Calu3 (cell line): ENCODE data around the gene STYXL1. TPM values are rescaled to one million over a fixed set of nuclear protein-coding genes. Genes with fewer than 3 reads are reported as not detected.

Source experiments
- BruUV-seq: library from RNA; stranded (reverse); fragments of 400-500 nt; replicated peaks from 2 replicates; lab custom pipeline; 2021; lab: Mats Ljungman, UMichigan
- CTCF ChIA-PET: fragments of 300-600 bp; sonication (Branson Sonifier 250); formaldehyde crosslinking; loops from one replicate; lab custom pipeline; 2022; ENCODE audit warnings: antibody characterized with exemption; lab: Charles Lee
- DNase-seq: peaks from one replicate; pipeline ENCODE4 v3.0.0; 2022
- H3K27ac Mint-ChIP-seq: one replicate; pipeline ENCODE4 v1.8.0; 2022; ENCODE audit warnings: mixed read lengths; ENCODE audit not compliant: unreplicated experiment
- H3K27me3 Mint-ChIP-seq: one replicate; pipeline ENCODE4 v1.8.0; 2022; ENCODE audit warnings: mixed read lengths; ENCODE audit not compliant: unreplicated experiment
- H3K36me3 Mint-ChIP-seq: one replicate; pipeline ENCODE4 v1.8.0; 2022; ENCODE audit warnings: mild to moderate bottlenecking, moderate library complexity, mixed read lengths; ENCODE audit not compliant: insufficient read depth, unreplicated experiment
- H3K4me1 Mint-ChIP-seq: one replicate; pipeline ENCODE4 v1.8.0; 2022; ENCODE audit warnings: mild to moderate bottlenecking, low read depth, mixed read lengths; ENCODE audit not compliant: unreplicated experiment
- H3K4me3 Mint-ChIP-seq: one replicate; pipeline ENCODE4 v1.8.0; 2022; ENCODE audit warnings: mild to moderate bottlenecking, low read depth, moderate library complexity, mixed read lengths; ENCODE audit not compliant: unreplicated experiment
- H3K9me3 Mint-ChIP-seq: one replicate; pipeline ENCODE4 v1.8.0; 2022; ENCODE audit warnings: low read depth, mixed read lengths; ENCODE audit not compliant: unreplicated experiment
- CTCF ChIP-seq: fragments of 200-600 bp; IDR thresholded peaks from one replicate; pipeline ENCODE4 v1.8.0; 2022; ENCODE audit warnings: antibody characterized with exemption; ENCODE audit not compliant: unreplicated experiment
- intact Hi-C: fragments of 100-400 bp; cut with micrococcal nuclease; formaldehyde crosslinking; loops from one replicate; pipeline ENCODE4 v1.10.0; 2022; ENCODE audit not compliant: unreplicated experiment
- total RNA-seq: library from RNA; stranded (reverse); gene quantifications from 2 replicates; pipeline ENCODE4 v1.2.3, GENCODE V29; 2022

STYXL1 gene
- total RNA-seq, 1 experiment from 2014 or later, result 39.9 TPM

GRCh38 chr7:76047305-76047810, 442 bp downstream of the STYXL1 start:
- intact Hi-C loops, result no loop called here
- Mint-ChIP-seq H3K9me3 (no peaks in the 10 kb centered on the region), H3K36me3 (peaks cover 36% of the 10 kb centered on the region), H3K27me3 (no peaks in the 10 kb centered on the region), H3K4me3 (peak overlapping the region; percentile 96), H3K4me1 (peaks cover 25% of the 10 kb centered on the region), H3K27ac (peak overlapping the region; percentile 91)
- TSS peak; percentile 92 for BruUV-seq
- no peak for DNase-seq
- no peak for TF ChIP-seq CTCF
- CTCF ChIA-PET, result interaction anchor here (0.7 to 1.0 kb wide), 2 partner anchors 22 to 215 kb away, joined by 3 to 4 read pairs; no protein-coding TSS in a partner anchor

- H3K4me1 Mint-ChIP-seq, result peaks cover 15% of the 10 kb centered on the region
- no peaks in the 10 kb centered on the region for H3K27me3 Mint-ChIP-seq
- no peak overlapping the region for H3K27ac Mint-ChIP-seq
- BruUV-seq, result no TSS peak
- no peak for TF ChIP-seq CTCF
- no peak for DNase-seq
- intact Hi-C loops, result no loop called here
- no peaks in the 10 kb centered on the region for H3K9me3 Mint-ChIP-seq
- CTCF ChIA-PET, result no interaction called here
- peaks cover 28% of the 10 kb centered on the region for H3K36me3 Mint-ChIP-seq
- no peak overlapping the region for H3K4me3 Mint-ChIP-seq
These were observed 3.4 kb downstream of the STYXL1 start for GRCh38 chr7:76044375-76044865.

- intact Hi-C loops, result no loop called here
- BruUV-seq, result no TSS peak
- H3K27me3 Mint-ChIP-seq, result no peaks in the 10 kb centered on the region
- peaks cover 5% of the 10 kb centered on the region for H3K4me1 Mint-ChIP-seq
- no peak for DNase-seq
- no peak overlapping the region for H3K27ac Mint-ChIP-seq
- TF ChIP-seq CTCF, result no peak
- no peaks in the 10 kb centered on the region for H3K9me3 Mint-ChIP-seq
- H3K4me3 Mint-ChIP-seq, result no peak overlapping the region
- CTCF ChIA-PET, result interaction anchor here (0.6 kb wide), 1 partner anchor 128 kb away, joined by 6 read pairs; no protein-coding TSS in a partner anchor
- H3K36me3 Mint-ChIP-seq, result peaks cover 4% of the 10 kb centered on the region
These were observed 7.7 kb downstream of the STYXL1 start for GRCh38 chr7:76040126-76040525.

- intact Hi-C loops, result no loop called here
- no TSS peak for BruUV-seq
These were observed 10.5 kb downstream of the STYXL1 start for GRCh38 chr7:76037310-76037709.

More at GRCh38 chr7:76037310-76037709, 10.5 kb downstream of the STYXL1 start:
- CTCF ChIA-PET, result interaction anchor here (0.5 to 0.7 kb wide), 2 partner anchors 26 to 233 kb away, joined by 3 read pairs; no protein-coding TSS in a partner anchor
- Mint-ChIP-seq H3K4me3 (no peak overlapping the region), H3K27me3 (no peaks in the 10 kb centered on the region), H3K27ac (no peak overlapping the region), H3K36me3 (peaks cover 9% of the 10 kb centered on the region), H3K9me3 (no peaks in the 10 kb centered on the region), H3K4me1 (no peaks in the 10 kb centered on the region)
- no peak for DNase-seq
- no peak for TF ChIP-seq CTCF
